Astrocyte (in vitro differentiated cells and primary cell): ENCODE results near the gene SH2D7. TPM values are rescaled to one million over a fixed set of nuclear protein-coding genes. Genes with fewer than 3 reads are reported as not detected.

ENCODE experiments used
- DNase-seq: peaks from one replicate; pipeline ENCODE4 v3.0.0-alpha.2; 2010; ENCODE audit warnings: low read depth
- FAIRE-seq: peaks from 2 replicates; lab custom pipeline; 2011; peaks lifted over from hg19 to GRCh38; lab: Jason Lieb, UNC
- H2AFZ ChIP-seq: 2 replicates; pipeline ENCODE4 v1.6.0; 2012; ENCODE audit warnings: low read depth, low read length, inconsistent platforms
- H3K27ac ChIP-seq: 2 replicates; pipeline ENCODE4 v1.5.1; 2011; ENCODE audit warnings: low read depth, low read length, inconsistent platforms
- H3K27me3 ChIP-seq: 2 replicates; pipeline ENCODE4 v1.6.0; 2011; ENCODE audit warnings: low read length, inconsistent platforms; ENCODE audit not compliant: insufficient read depth
- H3K36me3 ChIP-seq: 2 replicates; pipeline ENCODE4 v1.5.1; 2011; ENCODE audit warnings: low read length, inconsistent platforms; ENCODE audit not compliant: insufficient read depth
- H3K4me1 ChIP-seq: 2 replicates; pipeline ENCODE4 v1.5.1; 2011; ENCODE audit warnings: low read length, inconsistent platforms; ENCODE audit not compliant: insufficient read depth
- H3K4me2 ChIP-seq: 2 replicates; pipeline ENCODE4 v1.6.0; 2012; ENCODE audit warnings: low read length, inconsistent platforms
- H3K4me3 ChIP-seq: 2 replicates; pipeline ENCODE4 v1.5.1; 2011; ENCODE audit warnings: low read depth, mild to moderate bottlenecking, low read length, inconsistent platforms; ENCODE audit not compliant: insufficient read depth
- H3K79me2 ChIP-seq: 2 replicates; pipeline ENCODE4 v1.6.0; 2012; ENCODE audit warnings: mild to moderate bottlenecking, low read length, inconsistent platforms; ENCODE audit not compliant: insufficient read depth
- H3K9ac ChIP-seq: 2 replicates; pipeline ENCODE4 v1.6.0; 2012; ENCODE audit warnings: mild to moderate bottlenecking, low read length, inconsistent platforms
- H3K9me3 ChIP-seq: 2 replicates; pipeline ENCODE4 v1.5.1; 2012; ENCODE audit warnings: low read depth, mild to moderate bottlenecking, low read length, inconsistent platforms; ENCODE audit not compliant: insufficient read depth
- H4K20me1 ChIP-seq: 2 replicates; pipeline ENCODE4 v1.6.0; 2012; ENCODE audit warnings: low read length, inconsistent platforms; ENCODE audit not compliant: insufficient read depth
- H3K27ac Mint-ChIP-seq: one replicate; pipeline ENCODE4 v1.8.0; 2021; ENCODE audit warnings: mild to moderate bottlenecking, mixed read lengths; ENCODE audit not compliant: unreplicated experiment
- H3K27me3 Mint-ChIP-seq: one replicate; pipeline ENCODE4 v1.8.0; 2021; ENCODE audit warnings: low read depth, mixed read lengths; ENCODE audit not compliant: unreplicated experiment
- H3K36me3 Mint-ChIP-seq: one replicate; pipeline ENCODE4 v1.8.0; 2021; ENCODE audit warnings: low read depth, mixed read lengths; ENCODE audit not compliant: unreplicated experiment
- H3K4me1 Mint-ChIP-seq: one replicate; pipeline ENCODE4 v1.8.0; 2021; ENCODE audit warnings: low read depth, mixed read lengths; ENCODE audit not compliant: unreplicated experiment
- H3K4me3 Mint-ChIP-seq: one replicate; pipeline ENCODE4 v1.8.0; 2021; ENCODE audit warnings: mild to moderate bottlenecking, moderate library complexity, mixed read lengths; ENCODE audit not compliant: unreplicated experiment
- H3K9me3 Mint-ChIP-seq: one replicate; pipeline ENCODE4 v1.8.0; 2021; ENCODE audit warnings: mild to moderate bottlenecking, mixed read lengths; ENCODE audit not compliant: unreplicated experiment
- CTCF ChIP-seq: IDR thresholded peaks from 2 replicates; pipeline ENCODE4 v1.5.1; 2011; ENCODE audit warnings: low read depth, mild to moderate bottlenecking, inconsistent platforms, low read length, moderate library complexity; ENCODE audit not compliant: insufficient read depth
- EZH2 ChIP-seq: IDR thresholded peaks from 2 replicates; pipeline ENCODE4 v1.6.1; 2012; ENCODE audit warnings: mild to moderate bottlenecking, low read length, inconsistent platforms; ENCODE audit not compliant: insufficient read depth
- total RNA-seq: library from RNA; stranded (reverse); gene quantifications from 2 replicates; pipeline ENCODE4 v1.2.1, GENCODE V29; 2021

Gene SH2D7
- total RNA-seq, 1 donor from 2014 or later, result not detected

GRCh38 chr15:78087951-78088772 is 4.2 kb upstream of the SH2D7 start:
- Histone ChIP-seq H3K4me1 (peaks cover 4% of the 10 kb centered on the region), H2AFZ (no peak overlapping the region), H3K27me3 (no peaks in the 10 kb centered on the region), H3K79me2 (no peaks in the 10 kb centered on the region), H3K4me2 (no peak overlapping the region), H4K20me1 (no peaks in the 10 kb centered on the region), H3K36me3 (no peaks in the 10 kb centered on the region), H3K4me3 (no peak overlapping the region), H3K27ac (no peak overlapping the region), H3K9me3 (no peaks in the 10 kb centered on the region), H3K9ac (no peak overlapping the region)
- no peaks in the 10 kb centered on the region for H3K9me3 Mint-ChIP-seq
- no peak for TF ChIP-seq EZH2
- no peak for TF ChIP-seq CTCF
- H3K27ac Mint-ChIP-seq, result no peak overlapping the region
- peaks cover 3% of the 10 kb centered on the region for H3K4me1 Mint-ChIP-seq
- no peak for DNase-seq
- FAIRE-seq, result no peak
- no peak overlapping the region for H3K4me3 Mint-ChIP-seq
- peaks cover 34% of the 10 kb centered on the region for H3K27me3 Mint-ChIP-seq
- H3K36me3 Mint-ChIP-seq, result no peaks in the 10 kb centered on the region

DNA sequence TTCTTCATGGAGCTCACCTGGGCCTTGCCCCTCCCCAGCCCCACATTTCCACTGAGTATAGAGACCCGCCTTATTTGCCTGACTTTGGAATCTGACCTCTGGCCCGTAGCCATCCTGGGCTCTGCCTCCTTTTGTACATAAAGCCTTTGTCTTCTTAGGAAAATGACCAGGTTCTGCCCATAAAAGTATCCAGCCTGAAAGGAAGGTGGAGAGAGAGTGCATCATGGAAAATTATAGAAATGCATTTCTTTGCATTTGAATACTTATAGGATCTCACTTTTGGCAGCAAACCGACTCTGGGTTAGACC is 3.6 kb upstream of the SH2D7 start:
- Histone ChIP-seq H3K36me3 (no peaks in the 10 kb centered on the region), H3K4me3 (no peak overlapping the region), H3K9me3 (no peaks in the 10 kb centered on the region), H3K27me3 (no peaks in the 10 kb centered on the region), H3K4me2 (no peak overlapping the region), H4K20me1 (no peaks in the 10 kb centered on the region), H3K9ac (no peak overlapping the region), H3K79me2 (no peaks in the 10 kb centered on the region), H2AFZ (no peak overlapping the region), H3K27ac (no peak overlapping the region), H3K4me1 (peaks cover 10% of the 10 kb centered on the region)
- DNase-seq (no peak), FAIRE-seq (no peak)
- Mint-ChIP-seq H3K4me3 (no peak overlapping the region), H3K27me3 (peaks cover 32% of the 10 kb centered on the region), H3K36me3 (no peaks in the 10 kb centered on the region), H3K9me3 (no peaks in the 10 kb centered on the region), H3K27ac (no peak overlapping the region), H3K4me1 (peaks cover 8% of the 10 kb centered on the region)
- TF ChIP-seq CTCF, result no peak
- no peak for TF ChIP-seq EZH2

DNA sequence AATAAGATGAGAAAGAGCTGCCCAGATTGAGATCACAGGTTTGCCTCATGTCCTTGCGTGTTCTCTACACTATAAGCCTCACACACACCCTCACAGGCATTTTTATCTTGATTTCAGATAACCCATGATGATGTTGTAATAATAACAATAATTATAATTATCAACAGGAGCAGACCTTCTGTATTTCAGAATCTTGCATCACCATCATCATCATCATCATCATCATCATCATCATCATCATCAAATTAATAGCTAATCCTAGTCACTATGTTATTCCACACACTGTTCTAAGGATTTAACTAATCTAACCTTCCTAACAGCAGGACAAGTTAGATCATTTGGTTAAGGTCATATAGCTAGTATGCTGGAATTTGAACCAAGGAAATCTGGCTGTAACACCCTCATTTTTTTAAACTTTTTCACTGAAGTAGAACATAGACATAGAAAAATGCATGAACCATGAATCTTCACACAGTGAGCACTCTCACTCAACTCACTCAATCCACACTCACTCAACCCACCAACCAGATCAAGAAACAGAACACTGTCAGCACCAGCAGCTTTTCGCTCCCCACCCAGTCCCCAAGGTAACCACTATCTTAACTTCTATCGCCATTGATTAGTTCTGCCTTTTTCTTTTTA is 1.8 kb upstream of the SH2D7 start:
- no peak overlapping the region for H3K27ac ChIP-seq
- H3K4me3 Mint-ChIP-seq, result no peak overlapping the region
- no peak overlapping the region for H3K27ac Mint-ChIP-seq
- no peaks in the 10 kb centered on the region for H3K27me3 ChIP-seq
- no peaks in the 10 kb centered on the region for H3K36me3 ChIP-seq
- no peak overlapping the region for H2AFZ ChIP-seq
- H3K36me3 Mint-ChIP-seq, result no peaks in the 10 kb centered on the region
- H3K4me1 ChIP-seq, result peaks cover 11% of the 10 kb centered on the region
- no peak overlapping the region for H3K4me2 ChIP-seq
- no peaks in the 10 kb centered on the region for H3K9me3 Mint-ChIP-seq
- no peak overlapping the region for H3K4me3 ChIP-seq
- DNase-seq, result no peak
- FAIRE-seq, result peak; percentile 17
- no peak for TF ChIP-seq EZH2
- no peak for TF ChIP-seq CTCF
- peaks cover 9% of the 10 kb centered on the region for H3K4me1 Mint-ChIP-seq
- no peaks in the 10 kb centered on the region for H3K9me3 ChIP-seq
- no peak overlapping the region for H3K9ac ChIP-seq
- H3K27me3 Mint-ChIP-seq, result peaks cover 29% of the 10 kb centered on the region
- H3K79me2 ChIP-seq, result no peaks in the 10 kb centered on the region
- no peaks in the 10 kb centered on the region for H4K20me1 ChIP-seq
